Jurkat, Clone E6-1 (cell line): ENCODE measurements around the gene DUOX1.
"Not testable (repeated sequence)": the region's sequence is repeated elsewhere in the genome, so short reads cannot be mapped to it uniquely, and the experiment has no call there.

Experiments used
- DNase-seq: peaks from one replicate; pipeline ENCODE4 v3.0.0-alpha.2; 2011; ENCODE audit warnings: low read depth, low spot score
- H3K4me3 ChIP-seq: 2 replicates; pipeline ENCODE4 v1.5.1; 2011; ENCODE audit warnings: mild to moderate bottlenecking, low read length, control low read depth, moderate library complexity

The DUOX1 gene

GRCh38 chr15:45102226-45102625, 27.6 kb upstream of the DUOX1 start:
- no peak for DNase-seq
- no peak overlapping the region for H3K4me3 ChIP-seq

DNA sequence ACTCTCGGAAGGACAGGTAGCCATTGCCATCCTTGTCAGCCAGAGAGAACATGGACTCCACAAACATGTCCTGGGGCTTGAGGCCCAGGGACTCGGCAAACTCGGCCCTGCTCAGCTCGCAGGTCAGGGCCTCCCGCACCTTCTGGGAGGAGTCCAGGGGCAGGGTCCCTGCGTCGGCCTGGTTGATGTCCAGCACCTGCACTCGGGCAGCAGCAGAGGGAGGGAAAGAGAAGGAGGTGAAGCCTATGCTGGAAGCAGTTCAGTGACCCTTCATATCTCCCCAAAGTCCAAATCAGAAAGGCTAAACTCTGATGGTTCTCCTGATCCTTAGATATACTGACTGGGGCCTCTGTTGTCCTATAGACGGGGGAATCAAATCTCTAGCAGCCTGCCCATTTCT, 25.6 kb upstream of the DUOX1 start:
- not testable (repeated sequence) for H3K4me3 ChIP-seq

GRCh38 chr15:45105586-45105985, 24.2 kb upstream of the DUOX1 start:
- no peak overlapping the region for H3K4me3 ChIP-seq
- DNase-seq, result no peak

More for the DNA sequence above, 25.6 kb upstream of the DUOX1 start:
- DNase-seq, result not testable (repeated sequence)

DNA sequence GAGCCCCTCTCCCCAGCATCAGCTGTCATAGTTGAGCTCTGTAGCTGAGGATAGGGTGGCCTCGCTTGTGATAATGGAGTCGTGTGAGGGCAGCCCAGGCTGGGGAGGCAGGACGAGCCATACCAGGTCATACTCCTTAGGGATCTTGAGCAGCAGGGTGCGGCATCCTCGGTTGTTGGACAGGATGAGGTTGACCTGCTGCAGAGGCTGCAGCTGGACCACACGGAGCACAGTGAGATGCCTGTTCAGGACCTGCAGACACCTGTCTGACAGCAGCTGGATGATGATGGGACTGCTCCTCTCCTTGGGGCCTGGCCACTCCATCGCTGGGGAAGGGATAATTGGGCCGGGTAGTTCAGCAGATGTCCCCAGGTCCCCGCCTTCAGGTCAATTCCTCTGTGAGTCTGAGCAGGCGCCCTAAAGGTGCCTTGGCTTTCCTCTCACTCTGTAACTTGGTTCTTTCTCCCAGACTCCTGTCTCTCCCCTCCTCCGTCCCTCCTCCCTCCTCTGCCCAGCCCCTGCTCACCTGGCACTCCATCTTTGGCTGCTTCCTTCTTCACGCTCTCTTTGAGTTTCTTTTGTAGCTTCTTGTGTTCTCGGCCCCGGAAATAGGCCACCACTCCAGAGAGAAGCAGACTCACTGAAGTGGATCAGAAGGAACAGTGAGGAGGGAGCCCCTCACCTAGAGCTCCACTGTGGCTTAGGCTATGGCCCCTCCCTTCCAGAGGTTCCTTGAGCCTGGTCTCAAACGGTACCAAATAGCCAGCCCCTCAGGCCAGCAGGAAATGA, 23.6 kb upstream of the DUOX1 start:
- no peak overlapping the region for H3K4me3 ChIP-seq
- DNase-seq, result no peak

- no peak overlapping the region for H3K4me3 ChIP-seq
- no peak for DNase-seq
These were observed 21.7 kb upstream of the DUOX1 start for GRCh38 chr15:45107941-45108630.

DNA sequence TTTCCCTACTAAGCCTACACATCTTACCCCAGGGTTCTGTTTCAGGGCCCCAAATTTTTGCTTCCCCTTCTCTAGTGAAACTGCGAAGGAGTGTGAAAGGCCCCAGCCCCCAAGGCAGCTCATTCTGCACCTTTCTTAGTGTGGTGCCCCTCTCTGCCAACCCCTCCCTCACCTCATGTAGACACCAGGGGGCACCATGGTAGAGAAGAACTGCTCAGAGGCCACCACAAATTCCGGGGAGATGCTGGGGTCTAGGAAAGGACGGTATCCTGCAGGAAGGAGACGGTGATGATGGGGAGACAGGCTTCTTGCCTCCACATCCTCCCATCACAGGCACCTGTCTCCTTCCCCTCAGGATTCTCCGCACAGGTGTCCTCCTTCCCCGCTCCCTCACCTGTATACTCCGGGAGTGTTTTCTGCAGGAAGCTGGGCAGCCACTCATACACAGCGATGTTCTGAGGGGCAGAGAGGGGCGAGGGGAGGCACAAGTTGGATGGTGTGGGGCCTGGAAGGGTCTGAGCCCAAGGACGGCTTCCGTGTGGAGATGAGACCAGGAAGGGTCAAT, 19.5 kb upstream of the DUOX1 start:
- no peak overlapping the region for H3K4me3 ChIP-seq
- DNase-seq, result no peak

GRCh38 chr15:45111390-45112142, 18.2 kb upstream of the DUOX1 start:
- no peak overlapping the region for H3K4me3 ChIP-seq
- DNase-seq, result no peak

- H3K4me3 ChIP-seq, result no peak overlapping the region; the same call in 1 of the 2 replicates
These were observed 17.6 kb upstream of the DUOX1 start for GRCh38 chr15:45112143-45112590.

DNA sequence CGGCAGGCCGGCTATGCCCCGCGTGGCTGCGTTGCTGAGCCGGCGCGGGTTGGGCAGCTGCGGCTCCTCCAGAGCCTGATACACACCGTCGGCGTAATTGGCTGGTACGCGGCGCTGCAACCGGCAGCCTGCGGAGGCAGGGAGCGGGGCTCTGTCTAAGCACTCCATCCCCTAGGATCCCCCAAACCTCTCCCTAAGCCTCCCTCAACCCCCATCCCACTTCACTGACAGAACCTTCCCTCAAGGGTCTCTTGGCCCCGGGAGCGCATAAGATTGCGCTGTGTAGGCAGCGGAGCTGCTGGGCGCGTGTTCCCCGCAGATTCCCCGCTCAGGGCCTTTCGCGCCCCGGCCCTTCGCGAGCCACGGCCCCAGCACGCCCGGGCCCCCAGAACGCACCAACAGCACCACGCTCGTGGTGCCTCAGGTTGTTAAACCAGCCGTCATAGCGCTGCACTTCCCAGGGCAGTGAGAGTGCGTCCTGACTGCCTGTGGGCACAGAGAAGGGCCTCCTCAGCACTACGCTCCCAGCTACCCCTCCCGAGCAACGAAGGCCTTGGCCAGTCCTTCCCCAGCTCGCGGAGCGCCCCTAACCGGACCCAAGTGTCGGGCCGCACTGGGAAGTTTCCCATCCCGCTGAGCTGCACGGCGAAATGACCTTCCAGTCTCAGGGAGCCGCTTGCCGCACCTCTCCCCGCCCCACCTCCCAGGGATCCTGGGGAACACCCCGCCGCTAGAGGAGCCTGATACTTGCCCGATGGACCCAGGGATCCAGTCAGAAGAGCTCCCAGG, 17.0 kb upstream of the DUOX1 start:
- DNase-seq, result no peak
- no peak overlapping the region; the same call in 1 of the 2 replicates for H3K4me3 ChIP-seq

More at GRCh38 chr15:45112143-45112590, 17.6 kb upstream of the DUOX1 start:
- no peak for DNase-seq

DNA sequence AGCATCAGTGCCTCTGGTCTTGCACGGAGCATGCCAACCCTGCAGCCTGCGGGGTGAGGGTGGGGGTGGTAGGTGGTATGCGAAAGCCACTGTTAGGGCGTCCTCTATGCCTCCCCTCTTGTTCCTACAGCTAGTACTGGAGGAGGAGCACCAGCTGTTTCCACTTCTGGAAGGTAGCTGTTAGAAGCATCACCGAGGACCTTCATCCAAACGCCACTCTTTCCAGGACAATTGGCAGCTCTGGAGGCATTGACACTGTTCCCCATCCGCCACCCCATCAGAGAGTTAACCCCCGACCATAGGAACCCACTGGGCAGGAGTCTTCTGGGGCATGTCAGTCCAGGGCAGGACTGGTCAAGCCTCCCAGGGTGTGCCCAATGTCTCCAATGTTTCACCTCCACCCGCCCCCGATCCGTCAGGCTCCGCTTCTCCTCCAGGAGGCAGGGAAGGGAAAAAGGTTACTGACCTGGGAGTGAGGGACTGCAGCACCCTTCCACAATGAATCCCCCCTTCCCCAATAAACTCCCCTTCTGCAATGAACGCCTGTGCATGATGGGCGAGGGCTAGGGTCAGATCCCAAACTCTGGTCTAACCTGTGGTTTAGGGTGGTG, 16.3 kb upstream of the DUOX1 start:
- H3K4me3 ChIP-seq, result no peak overlapping the region
- no peak for DNase-seq

- H3K4me3 ChIP-seq, result no peak within 1 kb of the TSS
- DNase-seq, result no peak
These were observed 15.6 kb upstream of the DUOX1 start, which contains the start of the genes DUOX2 and DUOXA2 for GRCh38 chr15:45114076-45114750. DUOX2 (minus strand) TSS chr15:45114172; CDS start chr15:45113411, 761 bp downstream. DUOXA2 (plus strand) TSS chr15:45114326; CDS start chr15:45114606, 280 bp downstream.

- H3K4me3 ChIP-seq, result no peak overlapping the region
- no peak for DNase-seq
These were observed 15.1 kb upstream of the DUOX1 start for GRCh38 chr15:45114751-45115085.

DNA sequence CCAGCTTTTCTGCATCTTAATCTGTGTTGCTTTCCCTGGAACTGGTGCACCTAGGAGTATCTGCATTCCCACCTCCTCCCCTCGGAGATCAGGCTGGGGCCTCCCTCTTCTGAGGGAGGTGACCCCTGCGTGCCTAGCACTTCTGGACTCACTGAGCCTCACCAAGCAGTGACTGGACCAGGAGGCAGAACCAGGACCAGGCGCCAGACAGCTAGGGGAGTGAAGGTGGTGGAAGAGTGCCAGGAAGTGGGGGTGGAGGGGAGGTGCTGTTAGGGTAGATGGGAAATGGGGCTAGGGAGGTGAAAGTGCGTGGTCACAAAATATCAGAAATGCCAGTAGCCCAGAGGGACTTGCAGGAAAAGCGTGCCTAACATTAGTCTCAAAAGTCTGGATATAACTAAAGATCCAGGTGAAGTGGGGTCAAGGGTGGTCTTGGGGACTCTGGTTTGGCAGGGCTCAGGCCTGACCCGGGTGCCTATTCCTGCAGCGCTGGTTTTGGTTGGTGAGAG, 14.4 kb upstream of the DUOX1 start:
- H3K4me3 ChIP-seq, result no peak overlapping the region
- DNase-seq, result no peak

GRCh38 chr15:45116006-45116481, 13.8 kb upstream of the DUOX1 start:
- no peak for DNase-seq
- H3K4me3 ChIP-seq, result no peak overlapping the region

GRCh38 chr15:45116482-45117307, 13.1 kb upstream of the DUOX1 start:
- DNase-seq, result no peak
- H3K4me3 ChIP-seq, result no peak overlapping the region

GRCh38 chr15:45117308-45118130, 12.3 kb upstream of the DUOX1 start:
- no peak for DNase-seq
- no peak overlapping the region for H3K4me3 ChIP-seq
